ENCODE measurements around the gene TMCO4.
A peak's percentile ranks its signal among the peaks of the same experiment; 100 is the strongest.

TMCO4 gene

GRCh38 chr1:19684677-19685076, 115.0 kb downstream of the TMCO4 start:
- no peak for DNase-seq (ENCODE audit: low read depth)

- DNase-seq (ENCODE audit: low read depth): no peak
These were observed 116.4 kb downstream of the TMCO4 start for GRCh38 chr1:19683351-19683750.

DNA sequence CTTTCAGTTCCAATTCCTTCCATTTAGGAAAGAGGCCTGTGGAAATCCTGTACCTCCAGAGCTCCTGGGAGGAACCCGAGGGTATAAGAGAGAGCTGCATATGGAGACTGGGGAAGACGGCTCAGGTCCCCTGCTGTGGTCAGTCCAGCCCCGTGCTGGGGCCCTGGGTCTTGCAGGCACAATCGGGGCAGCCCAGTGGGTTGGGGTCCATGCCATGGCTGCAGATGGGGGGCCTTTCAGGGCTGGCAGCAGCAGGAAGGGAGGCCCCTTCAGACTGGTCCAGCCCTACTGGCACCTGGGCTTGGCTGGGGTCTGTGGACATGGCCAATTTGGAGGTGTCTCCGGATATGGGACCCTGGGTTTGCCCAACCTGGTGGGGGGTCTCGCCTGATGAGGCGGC, 116.8 kb downstream of the TMCO4 start:
- no peak for DNase-seq (ENCODE audit: low read depth)

- no peak for DNase-seq (ENCODE audit: low read depth)
These were observed 117.5 kb downstream of the TMCO4 start for GRCh38 chr1:19682257-19682656.

DNA sequence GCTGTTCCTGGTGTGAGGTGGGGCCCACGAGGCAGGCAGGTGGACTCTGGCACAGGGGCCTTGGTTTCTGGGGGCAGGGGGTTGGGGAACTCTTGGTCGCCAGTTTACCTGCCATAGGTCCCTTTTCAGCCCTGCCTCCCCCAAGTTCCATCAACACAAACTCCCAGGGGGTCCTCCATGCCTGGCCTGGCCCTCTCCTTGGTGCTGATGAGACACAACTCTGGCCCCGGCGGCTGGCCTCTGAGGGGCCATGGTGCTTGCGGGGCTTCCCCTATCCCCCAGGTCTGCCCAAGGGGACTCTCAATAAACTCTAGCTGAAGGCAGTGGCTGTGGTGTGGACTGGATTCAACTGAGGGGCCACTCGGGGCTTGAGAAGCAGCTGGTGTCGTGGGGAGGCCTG, 119.1 kb downstream of the TMCO4 start:
- no peak for DNase-seq (ENCODE audit: low read depth)

GRCh38 chr1:19679691-19680090, 120.0 kb downstream of the TMCO4 start:
- no peak for DNase-seq (ENCODE audit: low read depth)

- no peak for DNase-seq (ENCODE audit: low read depth)
These were observed 120.7 kb downstream of the TMCO4 start for GRCh38 chr1:19678931-19679453.

DNA sequence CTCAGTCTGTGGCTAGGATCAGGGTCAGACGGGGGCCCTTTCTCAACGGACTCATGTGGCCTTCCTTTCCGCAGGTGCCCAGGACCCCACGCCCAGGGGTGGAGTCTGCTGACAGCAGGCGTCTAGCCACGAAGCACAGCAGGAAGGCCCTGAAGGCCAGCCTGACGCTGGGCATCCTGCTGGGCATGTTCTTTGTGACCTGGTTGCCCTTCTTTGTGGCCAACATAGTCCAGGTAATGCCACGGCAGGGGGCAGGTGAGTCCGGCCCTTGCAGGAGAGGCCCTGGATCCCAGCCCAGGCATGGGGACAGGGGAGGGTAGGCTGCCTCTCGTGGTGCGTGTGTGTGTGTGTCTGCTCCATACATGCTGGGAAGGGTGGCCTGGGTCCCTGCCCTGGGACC, 121.2 kb downstream of the TMCO4 start:
- DNase-seq (ENCODE audit: low read depth): no peak

DNA sequence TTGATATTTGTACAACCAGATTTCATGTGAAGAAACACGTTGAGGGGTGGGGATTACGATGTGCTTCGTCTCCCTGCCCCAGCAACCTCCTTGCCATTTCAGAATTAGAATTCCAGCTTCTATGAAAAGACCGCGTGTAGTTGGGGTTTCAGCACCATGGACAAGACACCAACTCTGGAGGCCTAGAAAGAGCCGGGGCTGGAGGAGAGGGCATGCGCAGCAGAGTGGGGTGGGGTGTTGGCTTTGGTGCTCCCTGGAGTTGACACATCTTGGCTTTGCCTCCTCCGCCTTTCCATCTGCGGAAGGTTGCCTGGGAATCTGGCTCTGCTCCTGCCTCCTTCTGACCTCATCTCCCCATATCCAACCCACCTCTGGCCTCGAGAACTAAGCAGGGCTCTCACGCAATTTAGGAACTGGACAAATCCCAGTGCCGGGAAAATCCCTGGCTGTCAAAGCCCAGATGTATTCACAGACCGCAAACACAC, 123.2 kb downstream of the TMCO4 start:
- no peak for DNase-seq (ENCODE audit: low read depth)

DNA sequence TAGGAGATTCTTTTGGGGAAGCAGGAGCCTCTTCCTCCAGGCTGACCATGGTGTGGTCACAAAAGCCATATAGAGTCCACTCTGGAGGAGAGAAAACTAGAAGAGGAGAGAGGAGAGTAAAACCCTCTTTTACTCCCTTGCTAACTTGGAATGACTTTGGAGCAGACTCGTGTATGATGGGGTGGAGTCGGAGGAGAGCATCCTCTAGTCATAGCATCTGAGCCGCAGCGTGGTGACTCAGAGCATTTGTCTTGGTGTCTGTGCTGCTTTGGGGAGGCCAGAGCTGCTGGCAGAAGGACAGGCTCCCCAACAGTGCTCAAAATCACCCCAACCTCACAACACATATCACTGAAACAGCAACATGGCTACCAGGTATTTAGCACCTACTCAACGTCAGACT, 123.9 kb downstream of the TMCO4 start:
- DNase-seq (ENCODE audit: low read depth): no peak

GRCh38 chr1:19672237-19672636, 127.5 kb downstream of the TMCO4 start:
- DNase-seq (ENCODE audit: low read depth): no peak

DNA sequence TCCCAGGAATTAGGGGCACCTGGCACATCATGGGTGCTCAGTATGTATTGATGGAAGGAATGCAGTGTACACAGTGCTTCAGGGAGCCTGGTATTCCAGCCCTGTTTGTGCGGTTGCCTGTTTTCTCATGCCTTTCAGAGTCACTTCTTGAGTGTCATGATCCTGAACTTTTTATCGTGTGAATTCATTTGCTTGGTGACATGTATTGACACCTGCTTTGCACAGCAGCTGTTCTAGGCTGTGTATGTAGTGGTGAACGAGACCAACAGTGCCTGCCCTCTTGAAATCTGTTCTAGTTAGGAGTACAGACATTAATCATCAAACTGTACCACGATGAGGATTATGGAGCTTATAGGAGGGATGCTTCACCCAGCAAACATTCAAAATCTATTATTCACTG, 128.9 kb downstream of the TMCO4 start:
- no peak for DNase-seq (ENCODE audit: low read depth)

GRCh38 chr1:19668888-19669287, 130.8 kb downstream of the TMCO4 start:
- no peak for DNase-seq (ENCODE audit: low read depth)

- DNase-seq (ENCODE audit: low read depth): no peak
These were observed 133.9 kb downstream of the TMCO4 start for GRCh38 chr1:19665496-19666465.

- DNase-seq (ENCODE audit: low read depth): no peak
These were observed 134.6 kb downstream of the TMCO4 start for GRCh38 chr1:19665186-19665495.

GRCh38 chr1:19664453-19665185, 135.1 kb downstream of the TMCO4 start, which contains the start of gene HTR6:
Gene HTR6, plus strand, starts transcription at chr1:19664875. Its CDS starts 879 bp downstream, at chr1:19665754.
- no peak for DNase-seq (ENCODE audit: low read depth)

- no peak for DNase-seq (ENCODE audit: low read depth)
These were observed 137.4 kb downstream of the TMCO4 start for GRCh38 chr1:19662313-19662712.

DNA sequence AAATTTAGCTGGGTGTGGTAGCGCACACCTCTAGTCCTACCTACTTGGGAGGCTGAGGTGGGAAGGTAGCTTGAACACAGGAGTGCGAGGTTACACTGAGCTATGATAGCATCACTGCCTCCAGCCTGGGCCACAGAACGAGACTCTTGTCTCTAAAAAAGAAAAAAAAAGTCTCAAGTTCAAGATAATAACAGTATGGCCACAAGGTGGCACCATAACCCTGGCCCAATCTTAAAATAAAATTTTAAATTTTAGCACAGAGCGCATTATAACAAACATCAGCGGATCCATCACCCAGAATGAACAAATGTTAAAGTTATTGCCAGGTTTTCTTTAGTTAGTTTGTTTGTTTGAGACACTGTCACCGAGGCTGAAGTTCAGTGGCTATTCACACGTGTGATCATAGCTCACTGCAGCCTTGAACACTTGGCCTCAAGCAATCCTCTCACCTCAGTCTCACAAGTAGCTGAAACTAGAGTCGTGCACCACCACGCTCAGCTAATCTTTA, 137.9 kb downstream of the TMCO4 start:
- peak; percentile 39 for DNase-seq (ENCODE audit: low read depth)

GRCh38 chr1:19658186-19658585, 141.5 kb downstream of the TMCO4 start:
- DNase-seq (ENCODE audit: low read depth): no peak

GRCh38 chr1:19657511-19657910, 142.2 kb downstream of the TMCO4 start:
- no peak for DNase-seq (ENCODE audit: low read depth)

- DNase-seq (ENCODE audit: low read depth): no peak
These were observed 142.8 kb downstream of the TMCO4 start for GRCh38 chr1:19656780-19657466.
